Erythroblast (primary cell): Measurements from ENCODE around the gene NSUN2.

ENCODE experiments used
- GATA1 ChIP-seq: IDR thresholded peaks from 2 replicates; pipeline ENCODE4 v1.6.1; 2011; ENCODE audit warnings: low read depth, mild to moderate bottlenecking, control low read depth, low read length, moderate library complexity
- POLR2A ChIP-seq: IDR thresholded peaks from 2 replicates; pipeline ENCODE4 v1.6.1; 2011; ENCODE audit warnings: mild to moderate bottlenecking, low read length

GRCh38 chr5:6616632-6617031 lies 16.2 kb downstream of the NSUN2 start:
- TF ChIP-seq POLR2A (no peak), GATA1 (no peak)
